ENCODE results near the gene RHOBTB3.

RHOBTB3 gene

DNA sequence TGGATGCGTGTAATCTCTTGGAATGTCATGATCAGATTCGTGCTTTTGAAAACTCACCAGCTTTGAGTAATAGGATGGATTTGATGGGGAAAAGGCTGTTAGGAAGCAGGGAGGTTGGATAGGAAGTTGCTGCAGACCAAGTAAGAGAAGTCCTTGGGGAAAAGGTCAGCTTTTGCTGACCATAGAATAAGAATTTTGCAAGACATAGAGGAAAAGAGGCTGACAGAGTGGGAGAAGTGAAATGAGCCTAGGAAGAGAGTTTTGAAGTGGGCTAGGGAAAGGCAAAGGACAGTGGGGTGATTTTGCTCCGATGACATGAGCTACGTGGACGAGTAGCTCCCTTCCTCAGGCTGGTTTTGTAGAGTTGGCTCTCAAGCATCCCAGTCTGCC is 31.5 kb downstream of the RHOBTB3 start:
- no peak for TF ChIP-seq CTCF (IDR thresholded peaks at IDR 0.05; ENCODE audit: low read depth, low read length)
- DNase-seq (ENCODE audit: extremely low read depth, low read depth), result no peak

DNA sequence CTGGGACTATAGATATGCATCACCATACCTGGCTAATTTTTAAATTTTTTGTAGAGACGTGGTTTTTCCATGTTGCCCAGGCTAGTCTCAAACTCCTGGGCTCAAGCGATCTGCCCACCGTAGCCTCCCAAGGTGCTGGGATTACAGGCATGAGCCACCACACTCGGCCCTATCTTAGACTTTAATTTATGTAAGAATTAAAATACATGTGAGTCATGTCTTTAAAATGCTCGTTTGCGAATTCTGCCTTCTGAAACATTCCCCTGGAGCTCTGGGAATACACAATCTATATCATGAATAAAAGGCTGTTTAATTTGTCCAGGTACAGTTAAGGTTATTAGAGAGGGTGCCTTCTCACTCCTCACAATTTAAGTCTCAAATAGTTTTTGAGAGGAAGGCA is 32.8 kb downstream of the RHOBTB3 start:
- DNase-seq (ENCODE audit: extremely low read depth, low read depth), result no peak

GRCh38 chr5:95768731-95769130 is 37.6 kb downstream of the RHOBTB3 start:
- DNase-seq (ENCODE audit: extremely low read depth, low read depth), result no peak
- TF ChIP-seq CTCF (IDR thresholded peaks at IDR 0.05; ENCODE audit: low read depth, low read length), result no peak

More for the DNA sequence above, 32.8 kb downstream of the RHOBTB3 start:
- TF ChIP-seq CTCF (IDR thresholded peaks at IDR 0.05; ENCODE audit: low read depth, low read length), result no peak

DNA sequence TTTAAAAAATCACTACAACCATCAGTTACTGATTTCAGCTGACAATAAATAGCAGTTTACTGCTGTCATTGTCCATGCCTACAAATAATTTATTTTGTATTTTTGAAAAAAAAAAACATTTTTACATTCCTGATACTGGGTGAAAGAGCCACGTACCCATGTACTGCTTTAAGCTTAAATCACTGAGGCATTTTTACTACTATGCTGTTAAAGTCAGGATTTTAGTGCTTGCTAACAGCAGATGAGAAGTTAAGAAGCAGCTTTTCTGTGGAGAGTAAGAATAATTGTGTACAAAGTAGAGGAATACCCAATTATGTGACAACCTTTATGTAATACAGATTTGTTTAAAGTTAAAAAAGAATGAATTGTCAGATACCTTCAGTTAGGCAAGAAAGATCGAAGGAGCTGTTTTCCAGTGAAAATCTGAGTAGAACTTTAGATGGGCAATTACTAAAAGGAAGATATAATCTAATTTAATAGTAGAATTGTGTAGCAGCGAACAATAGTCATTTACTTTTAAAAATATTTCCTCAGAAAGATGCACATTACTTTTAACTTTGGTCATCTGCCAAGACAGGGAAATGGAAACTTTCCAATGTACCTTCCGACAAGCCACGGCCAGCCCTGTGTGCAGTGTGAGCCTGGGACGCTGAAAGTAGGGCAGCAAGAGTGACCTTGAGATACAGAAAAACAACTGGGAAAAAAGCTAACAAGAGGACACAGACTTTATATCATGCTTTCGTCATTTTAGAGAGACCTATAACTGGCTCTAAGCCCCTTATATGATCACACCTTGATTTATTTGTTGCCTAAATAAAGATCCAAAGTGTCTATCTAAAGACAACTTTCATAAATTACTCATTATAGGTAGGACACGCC is 39.9 kb downstream of the RHOBTB3 start:
- no peak for TF ChIP-seq CTCF (IDR thresholded peaks at IDR 0.05; ENCODE audit: low read depth, low read length)
- no peak for DNase-seq (ENCODE audit: extremely low read depth, low read depth)

- no peak for TF ChIP-seq CTCF (IDR thresholded peaks at IDR 0.05; ENCODE audit: low read depth, low read length)
These were observed 40.8 kb downstream of the RHOBTB3 start for GRCh38 chr5:95771892-95772291.

DNA sequence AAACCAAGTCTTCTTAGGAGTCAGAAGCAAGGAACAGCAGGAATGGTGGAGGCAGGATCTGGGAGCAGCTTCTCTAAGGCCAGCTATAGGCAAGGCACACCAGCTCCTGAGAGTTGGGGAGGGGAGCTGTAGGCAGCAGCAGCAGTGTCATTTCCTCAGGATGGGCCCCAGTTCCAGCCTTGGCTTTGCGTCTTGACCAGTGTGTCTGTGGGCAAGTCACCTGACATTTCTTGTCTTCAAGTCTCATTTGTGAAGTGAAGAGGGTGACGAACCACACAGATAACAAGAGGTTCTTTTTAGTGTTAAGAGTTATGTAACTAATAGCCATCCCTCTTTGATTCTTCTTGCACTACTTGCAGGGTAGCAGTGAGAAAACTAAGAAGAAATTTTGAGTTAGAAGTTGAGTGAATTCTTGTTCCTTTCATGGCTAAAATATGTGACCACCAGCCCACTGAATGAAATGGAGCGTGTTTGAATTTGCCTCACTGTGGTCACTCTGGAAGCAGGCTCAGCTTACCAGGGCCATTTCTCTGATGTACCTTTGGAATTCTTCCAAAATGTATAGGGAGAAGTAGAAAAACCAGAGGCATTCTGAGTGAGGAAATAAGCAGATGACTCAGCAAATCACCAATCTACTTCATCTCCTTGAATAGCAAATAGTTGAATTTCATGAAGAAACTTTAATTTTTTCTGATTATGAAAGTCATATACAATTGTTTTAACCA is 42.4 kb downstream of the RHOBTB3 start:
- TF ChIP-seq CTCF (IDR thresholded peaks at IDR 0.05; ENCODE audit: low read depth, low read length), result no peak
- DNase-seq (ENCODE audit: extremely low read depth, low read depth), result peak; percentile 40

More at GRCh38 chr5:95771892-95772291, 40.8 kb downstream of the RHOBTB3 start:
- no peak for DNase-seq (ENCODE audit: extremely low read depth, low read depth)

- no peak for DNase-seq (ENCODE audit: extremely low read depth, low read depth)
- TF ChIP-seq CTCF (IDR thresholded peaks at IDR 0.05; ENCODE audit: low read depth, low read length), result no peak
These were observed 46.3 kb downstream of the RHOBTB3 start for GRCh38 chr5:95777441-95777840.
